Heart left ventricle (tissue), 13 donors: Measurements from ENCODE around the gene ANGPTL3.

Experiments
- CTCF ChIP-seq, 12 donors: fragments of 200-600 bp; sonication (generic) in 4 of 12; IDR thresholded peaks; one replicate each; pipeline versions ENCODE4 v1.5.0 to v1.8.0; 2018 to 2022; ENCODE audit warnings: antibody characterized with exemption in 12 of 12, mild to moderate bottlenecking in 5 of 12
- POLR2A ChIP-seq, 2 donors: fragments of 450-650 bp; IDR thresholded peaks; one replicate each; pipeline ENCODE4 v1.6.1; 2017; ENCODE audit warnings: antibody characterized with exemption in 2 of 2, mild to moderate bottlenecking in 2 of 2, moderate library complexity in 2 of 2
- donor health status: ischemic (EF 13 %, LVEDD 7.1; RV severe dilation, severe dysfunction).
- donor health status: DM: no; HTN: yes; CAD: no.
- donor health status: DM: no; HTN: no; CAD: no.
- donor health status: ischemic (EF 25% LVEDD 6.9; RV normal size, moderate dysfunction).
- donor health status: ischemic (EF 25% LVEDD 5.7; RV mildly dilated, moderate dysfunction).
- donor health status: ischemic (EF 35%, LVEDD 5.7; RV mildly dilated, moderate dysfunction).
- donor health status: nonischemic (EF 11% LVEDD 7.7; RV severe dilation, severe dysfunction).
- donor health status: DM: yes; HTN: yes; CAD: no.
- donor health status: PGD.
- donor health status: ischemic (EF 29% LVEDD 5.4; RV normal size, mild dysfunction).
- donor health status: nonischemic (EF 23%, LVEDD 6.1; RV moderate dilation, normal function).

GRCh38 chr1:62654744-62655143 lies 57.4 kb downstream of the ANGPTL3 start:
- TF ChIP-seq CTCF (IDR thresholded peaks at IDR 0.05) (no peak), POLR2A (IDR thresholded peaks at IDR 0.05) (no peak)
